Measurements from ENCODE around the gene COL4A2.
"Not testable (repeated sequence)": the region's sequence is repeated elsewhere in the genome, so short reads cannot be mapped to it uniquely, and the experiment has no call there.

DNA sequence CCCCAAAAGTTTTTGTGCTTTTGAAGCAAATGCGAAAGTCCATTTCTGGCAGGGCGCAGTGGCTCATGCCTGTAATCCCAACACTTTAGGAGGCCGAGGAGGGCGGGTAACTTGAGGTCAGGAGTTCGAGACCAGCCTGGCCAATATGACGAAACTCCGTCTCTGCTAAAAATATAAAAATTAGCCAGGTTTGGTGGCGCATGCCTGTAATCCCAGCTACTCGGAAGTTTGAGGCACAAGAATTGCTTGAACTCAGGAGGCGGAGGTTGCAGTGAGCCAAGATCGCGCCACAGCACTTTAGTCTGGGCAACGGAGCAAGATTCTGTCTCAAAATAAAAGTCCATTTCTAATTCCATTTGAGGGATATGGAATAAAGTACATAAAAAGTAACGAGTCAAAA is 88.5 kb downstream of the COL4A2 start:
- TF ChIP-seq, protein P1, sequence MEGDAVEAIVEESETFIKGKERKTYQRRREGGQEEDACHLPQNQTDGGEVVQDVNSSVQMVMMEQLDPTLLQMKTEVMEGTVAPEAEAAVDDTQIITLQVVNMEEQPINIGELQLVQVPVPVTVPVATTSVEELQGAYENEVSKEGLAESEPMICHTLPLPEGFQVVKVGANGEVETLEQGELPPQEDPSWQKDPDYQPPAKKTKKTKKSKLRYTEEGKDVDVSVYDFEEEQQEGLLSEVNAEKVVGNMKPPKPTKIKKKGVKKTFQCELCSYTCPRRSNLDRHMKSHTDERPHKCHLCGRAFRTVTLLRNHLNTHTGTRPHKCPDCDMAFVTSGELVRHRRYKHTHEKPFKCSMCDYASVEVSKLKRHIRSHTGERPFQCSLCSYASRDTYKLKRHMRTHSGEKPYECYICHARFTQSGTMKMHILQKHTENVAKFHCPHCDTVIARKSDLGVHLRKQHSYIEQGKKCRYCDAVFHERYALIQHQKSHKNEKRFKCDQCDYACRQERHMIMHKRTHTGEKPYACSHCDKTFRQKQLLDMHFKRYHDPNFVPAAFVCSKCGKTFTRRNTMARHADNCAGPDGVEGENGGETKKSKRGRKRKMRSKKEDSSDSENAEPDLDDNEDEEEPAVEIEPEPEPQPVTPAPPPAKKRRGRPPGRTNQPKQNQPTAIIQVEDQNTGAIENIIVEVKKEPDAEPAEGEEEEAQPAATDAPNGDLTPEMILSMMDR (IDR thresholded peaks at IDR 0.05), result not testable (repeated sequence)
- not testable (repeated sequence) for TF ChIP-seq POLR2A (IDR thresholded peaks at IDR 0.05); POLR2AphosphoS5 (IDR thresholded peaks at IDR 0.05; ENCODE audit: insufficient read depth in 1 of 2, low read depth in 1 of 2)

Data from vagina (tissue), 2 donors.